Measurements from ENCODE around the gene PTPRN2. TPM values are rescaled to one million over a fixed set of nuclear protein-coding genes. Genes with fewer than 3 reads are reported as not detected.
A peak's percentile ranks its signal among the peaks of the same experiment; 100 is the strongest.

Gene PTPRN2
- total and polyA plus RNA-seq, 2 of the 13 experiments (the other 11 are each of a cell fraction or from before 2014, with no cell fraction given), result 2.5 to 24.2 TPM

DNA sequence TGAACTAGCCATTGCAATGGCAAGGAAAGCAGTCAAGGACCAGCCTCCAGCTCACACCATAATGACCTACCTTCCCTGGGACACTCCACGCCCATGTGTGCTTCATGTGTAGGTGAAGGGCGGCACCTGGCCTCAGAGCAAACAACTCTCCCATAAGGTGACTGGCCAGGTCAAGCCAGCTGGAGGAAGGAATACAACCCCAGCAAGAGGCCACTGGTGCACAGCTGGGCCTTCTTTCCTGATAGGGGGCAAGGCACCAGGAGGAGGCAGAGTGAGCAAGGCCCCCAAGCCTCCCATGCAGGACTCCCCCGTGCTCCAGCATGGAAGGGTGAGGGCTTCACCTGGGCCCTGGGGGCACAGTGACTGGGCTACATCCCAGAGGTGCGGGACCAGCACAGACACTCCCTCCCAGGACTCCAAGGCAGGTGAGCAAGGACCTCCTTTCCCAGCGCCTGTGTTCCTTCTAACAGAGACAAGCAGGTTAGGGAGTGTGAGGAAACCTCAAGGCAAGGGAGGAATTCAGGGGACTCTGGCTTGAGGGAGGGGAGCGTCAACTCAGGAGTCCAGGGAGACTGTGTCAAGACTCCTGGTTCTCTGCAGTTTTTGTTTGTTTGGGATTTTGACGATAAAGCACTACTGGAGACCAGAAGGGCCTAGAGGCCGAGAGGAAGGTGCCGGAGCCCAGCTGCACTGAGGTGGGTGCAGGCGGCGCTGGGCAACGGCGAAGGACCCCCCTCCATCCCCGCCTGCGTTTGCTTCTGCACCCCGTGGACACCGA is 1.7 kb downstream of the PTPRN2 start (continued):
- TF ChIP-seq, protein P1, sequence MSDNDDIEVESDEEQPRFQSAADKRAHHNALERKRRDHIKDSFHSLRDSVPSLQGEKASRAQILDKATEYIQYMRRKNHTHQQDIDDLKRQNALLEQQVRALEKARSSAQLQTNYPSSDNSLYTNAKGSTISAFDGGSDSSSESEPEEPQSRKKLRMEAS (IDR thresholded peaks at IDR 0.05), result peak; percentile 80
- TF ChIP-seq KDM6A (CRISPR knock-in tag; IDR thresholded peaks at IDR 0.05; ENCODE audit: low read depth) (0 out of 2 replicates have a peak, but pooled peaks have one; percentile 6), NR2F6 (IDR thresholded peaks at IDR 0.05) (peak; percentile 45), NR2F6 (CRISPR knock-in tag; IDR thresholded peaks at IDR 0.05) (peak; percentile 78), ZNF335 (CRISPR knock-in tag; IDR thresholded peaks at IDR 0.05) (no peak), ZNF263 (CRISPR knock-in tag; IDR thresholded peaks at IDR 0.05) (peak; percentile 59), PCBP2 (optimal IDR thresholded peaks at IDR 0.05; ENCODE audit: low read depth, low read length, poor library complexity, severe bottlenecking) (no peak), HMG20B (CRISPR knock-in tag; conservative IDR thresholded peaks at IDR 0.05) (no peak), LCORL (IDR thresholded peaks at IDR 0.05) (no peak), LCORL (CRISPR knock-in tag; IDR thresholded peaks at IDR 0.05) (0 out of 2 replicates have a peak, but pooled peaks have one; percentile 50), ZNF570 (CRISPR knock-in tag; IDR thresholded peaks at IDR 0.05; ENCODE audit: borderline replicate concordance) (no peak), RXRA (CRISPR knock-in tag; IDR thresholded peaks at IDR 0.05) (peak; percentile 57; the same call in 1 of the 2 replicates), ARNTL (CRISPR knock-in tag; IDR thresholded peaks at IDR 0.05) (0 out of 2 replicates have a peak, but pooled peaks have one; percentile 39), ZSCAN21 (CRISPR knock-in tag; IDR thresholded peaks at IDR 0.05; ENCODE audit: borderline replicate concordance) (peak; percentile 43; the same call in 1 of the 2 replicates), NBN (conservative IDR thresholded peaks at IDR 0.05) (no peak), STAG1 (CRISPR knock-in tag; IDR thresholded peaks at IDR 0.05) (peak; percentile 33)
- TF ChIP-seq, protein P2, sequence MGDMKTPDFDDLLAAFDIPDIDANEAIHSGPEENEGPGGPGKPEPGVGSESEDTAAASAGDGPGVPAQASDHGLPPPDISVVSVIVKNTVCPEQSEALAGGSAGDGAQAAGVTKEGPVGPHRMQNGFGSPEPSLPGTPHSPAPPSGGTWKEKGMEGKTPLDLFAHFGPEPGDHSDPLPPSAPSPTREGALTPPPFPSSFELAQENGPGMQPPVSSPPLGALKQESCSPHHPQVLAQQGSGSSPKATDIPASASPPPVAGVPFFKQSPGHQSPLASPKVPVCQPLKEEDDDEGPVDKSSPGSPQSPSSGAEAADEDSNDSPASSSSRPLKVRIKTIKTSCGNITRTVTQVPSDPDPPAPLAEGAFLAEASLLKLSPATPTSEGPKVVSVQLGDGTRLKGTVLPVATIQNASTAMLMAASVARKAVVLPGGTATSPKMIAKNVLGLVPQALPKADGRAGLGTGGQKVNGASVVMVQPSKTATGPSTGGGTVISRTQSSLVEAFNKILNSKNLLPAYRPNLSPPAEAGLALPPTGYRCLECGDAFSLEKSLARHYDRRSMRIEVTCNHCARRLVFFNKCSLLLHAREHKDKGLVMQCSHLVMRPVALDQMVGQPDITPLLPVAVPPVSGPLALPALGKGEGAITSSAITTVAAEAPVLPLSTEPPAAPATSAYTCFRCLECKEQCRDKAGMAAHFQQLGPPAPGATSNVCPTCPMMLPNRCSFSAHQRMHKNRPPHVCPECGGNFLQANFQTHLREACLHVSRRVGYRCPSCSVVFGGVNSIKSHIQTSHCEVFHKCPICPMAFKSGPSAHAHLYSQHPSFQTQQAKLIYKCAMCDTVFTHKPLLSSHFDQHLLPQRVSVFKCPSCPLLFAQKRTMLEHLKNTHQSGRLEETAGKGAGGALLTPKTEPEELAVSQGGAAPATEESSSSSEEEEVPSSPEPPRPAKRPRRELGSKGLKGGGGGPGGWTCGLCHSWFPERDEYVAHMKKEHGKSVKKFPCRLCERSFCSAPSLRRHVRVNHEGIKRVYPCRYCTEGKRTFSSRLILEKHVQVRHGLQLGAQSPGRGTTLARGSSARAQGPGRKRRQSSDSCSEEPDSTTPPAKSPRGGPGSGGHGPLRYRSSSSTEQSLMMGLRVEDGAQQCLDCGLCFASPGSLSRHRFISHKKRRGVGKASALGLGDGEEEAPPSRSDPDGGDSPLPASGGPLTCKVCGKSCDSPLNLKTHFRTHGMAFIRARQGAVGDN (CRISPR knock-in tag; IDR thresholded peaks at IDR 0.05), result peak; percentile 86
- TF ChIP-seq, protein P3, sequence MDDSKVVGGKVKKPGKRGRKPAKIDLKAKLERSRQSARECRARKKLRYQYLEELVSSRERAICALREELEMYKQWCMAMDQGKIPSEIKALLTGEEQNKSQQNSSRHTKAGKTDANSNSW (CRISPR knock-in tag; IDR thresholded peaks at IDR 0.05; ENCODE audit: borderline replicate concordance), result no peak
- TF ChIP-seq, protein P4, sequence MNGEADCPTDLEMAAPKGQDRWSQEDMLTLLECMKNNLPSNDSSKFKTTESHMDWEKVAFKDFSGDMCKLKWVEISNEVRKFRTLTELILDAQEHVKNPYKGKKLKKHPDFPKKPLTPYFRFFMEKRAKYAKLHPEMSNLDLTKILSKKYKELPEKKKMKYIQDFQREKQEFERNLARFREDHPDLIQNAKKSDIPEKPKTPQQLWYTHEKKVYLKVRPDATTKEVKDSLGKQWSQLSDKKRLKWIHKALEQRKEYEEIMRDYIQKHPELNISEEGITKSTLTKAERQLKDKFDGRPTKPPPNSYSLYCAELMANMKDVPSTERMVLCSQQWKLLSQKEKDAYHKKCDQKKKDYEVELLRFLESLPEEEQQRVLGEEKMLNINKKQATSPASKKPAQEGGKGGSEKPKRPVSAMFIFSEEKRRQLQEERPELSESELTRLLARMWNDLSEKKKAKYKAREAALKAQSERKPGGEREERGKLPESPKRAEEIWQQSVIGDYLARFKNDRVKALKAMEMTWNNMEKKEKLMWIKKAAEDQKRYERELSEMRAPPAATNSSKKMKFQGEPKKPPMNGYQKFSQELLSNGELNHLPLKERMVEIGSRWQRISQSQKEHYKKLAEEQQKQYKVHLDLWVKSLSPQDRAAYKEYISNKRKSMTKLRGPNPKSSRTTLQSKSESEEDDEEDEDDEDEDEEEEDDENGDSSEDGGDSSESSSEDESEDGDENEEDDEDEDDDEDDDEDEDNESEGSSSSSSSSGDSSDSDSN (CRISPR knock-in tag; IDR thresholded peaks at IDR 0.05), result peak; percentile 45; the same call in 1 of the 2 replicates
- TF ChIP-seq, protein P5, sequence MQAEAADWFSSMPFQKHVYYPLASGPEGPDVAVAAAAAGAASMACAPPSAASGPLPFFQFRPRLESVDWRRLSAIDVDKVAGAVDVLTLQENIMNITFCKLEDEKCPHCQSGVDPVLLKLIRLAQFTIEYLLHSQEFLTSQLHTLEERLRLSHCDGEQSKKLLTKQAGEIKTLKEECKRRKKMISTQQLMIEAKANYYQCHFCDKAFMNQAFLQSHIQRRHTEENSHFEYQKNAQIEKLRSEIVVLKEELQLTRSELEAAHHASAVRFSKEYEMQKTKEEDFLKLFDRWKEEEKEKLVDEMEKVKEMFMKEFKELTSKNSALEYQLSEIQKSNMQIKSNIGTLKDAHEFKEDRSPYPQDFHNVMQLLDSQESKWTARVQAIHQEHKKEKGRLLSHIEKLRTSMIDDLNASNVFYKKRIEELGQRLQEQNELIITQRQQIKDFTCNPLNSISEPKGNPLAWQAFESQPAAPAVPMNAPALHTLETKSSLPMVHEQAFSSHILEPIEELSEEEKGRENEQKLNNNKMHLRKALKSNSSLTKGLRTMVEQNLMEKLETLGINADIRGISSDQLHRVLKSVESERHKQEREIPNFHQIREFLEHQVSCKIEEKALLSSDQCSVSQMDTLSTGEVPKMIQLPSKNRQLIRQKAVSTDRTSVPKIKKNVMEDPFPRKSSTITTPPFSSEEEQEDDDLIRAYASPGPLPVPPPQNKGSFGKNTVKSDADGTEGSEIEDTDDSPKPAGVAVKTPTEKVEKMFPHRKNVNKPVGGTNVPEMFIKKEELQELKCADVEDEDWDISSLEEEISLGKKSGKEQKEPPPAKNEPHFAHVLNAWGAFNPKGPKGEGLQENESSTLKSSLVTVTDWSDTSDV (CRISPR knock-in tag; IDR thresholded peaks at IDR 0.05), result 0 out of 2 replicates have a peak, but pooled peaks have one; percentile 31
